H9 (cell line): ENCODE data around the gene PRTFDC1. TPM values are rescaled to one million over a fixed set of nuclear protein-coding genes. Genes with fewer than 3 reads are reported as not detected.

Experiments used
- DNase-seq: peaks from one replicate; pipeline ENCODE4 v3.0.0-alpha.2; 2017
- H2AFZ ChIP-seq: one replicate; pipeline ENCODE4 v1.6.1; 2013; ENCODE audit warnings: mild to moderate bottlenecking, low read length, control low read depth, moderate library complexity
- H2AK5ac ChIP-seq: 2 replicates; pipeline ENCODE4 v1.6.1; 2013; ENCODE audit warnings: low read length, control low read depth, mixed read lengths; ENCODE audit not compliant: insufficient read length
- H2BK120ac ChIP-seq: one replicate; pipeline ENCODE4 v1.6.1; 2013; ENCODE audit warnings: low read depth, mild to moderate bottlenecking, low read length, control low read depth, inconsistent platforms; ENCODE audit not compliant: poor library complexity, severe bottlenecking
- H2BK12ac ChIP-seq: 2 replicates; pipeline ENCODE4 v1.6.1; 2013; ENCODE audit warnings: low read length, control low read depth, mixed read lengths, low read depth; ENCODE audit not compliant: insufficient read length
- H2BK15ac ChIP-seq: 2 replicates; pipeline ENCODE4 v1.6.1; 2013; ENCODE audit warnings: low read depth, low read length, control low read depth
- H2BK20ac ChIP-seq: one replicate; pipeline ENCODE4 v1.6.1; 2013; ENCODE audit warnings: low read depth, mild to moderate bottlenecking, low read length, control low read depth, inconsistent platforms; ENCODE audit not compliant: poor library complexity, severe bottlenecking
- H2BK5ac ChIP-seq: 2 replicates; pipeline ENCODE4 v1.6.1; 2013; ENCODE audit warnings: low read length, control low read depth, mixed read lengths; ENCODE audit not compliant: insufficient read length
- H3K14ac ChIP-seq: 2 replicates; pipeline ENCODE4 v1.6.1; 2013; ENCODE audit warnings: low read length, control low read depth; ENCODE audit not compliant: insufficient read depth
- H3K18ac ChIP-seq: 2 replicates; pipeline ENCODE4 v1.6.1; 2013; ENCODE audit warnings: low read depth, mild to moderate bottlenecking, mixed read lengths, low read length, control low read depth; ENCODE audit not compliant: insufficient read length
- H3K23ac ChIP-seq: 2 replicates; pipeline ENCODE4 v1.6.1; 2013; ENCODE audit warnings: low read length, control low read depth, mixed read lengths, low read depth; ENCODE audit not compliant: insufficient read length
- H3K23me2 ChIP-seq: 2 replicates; pipeline ENCODE4 v1.6.1; 2013; ENCODE audit warnings: low read depth, mild to moderate bottlenecking, mixed read lengths, low read length, control low read depth; ENCODE audit not compliant: insufficient read length, poor library complexity, severe bottlenecking
- H3K27ac ChIP-seq: 2 replicates; pipeline ENCODE4 v1.5.1; 2013; ENCODE audit warnings: low read length, control low read depth, mixed read lengths, low read depth; ENCODE audit not compliant: insufficient read length
- H3K27me3 ChIP-seq: 2 replicates; pipeline ENCODE4 v1.6.1; 2013; ENCODE audit warnings: low read length, control low read depth, inconsistent platforms; ENCODE audit not compliant: insufficient read depth
- H3K4ac ChIP-seq: 2 replicates; pipeline ENCODE4 v1.6.1; 2013; ENCODE audit warnings: low read depth, mild to moderate bottlenecking, control low read depth, inconsistent platforms, low read length, moderate library complexity
- H3K4me1 ChIP-seq: 2 replicates; pipeline ENCODE4 v1.6.1; 2013; ENCODE audit warnings: low read length, control low read depth, inconsistent platforms; ENCODE audit not compliant: insufficient read depth
- H3K4me2 ChIP-seq: 2 replicates; pipeline ENCODE4 v1.6.1; 2013; ENCODE audit warnings: low read length, control low read depth, mixed read lengths; ENCODE audit not compliant: insufficient read length, insufficient read depth
- H3K56ac ChIP-seq: 2 replicates; pipeline ENCODE4 v1.6.1; 2013; ENCODE audit warnings: low read depth, mild to moderate bottlenecking, mixed read lengths, low read length, control low read depth; ENCODE audit not compliant: insufficient read length
- H3K79me1 ChIP-seq: 2 replicates; pipeline ENCODE4 v1.6.1; 2013; ENCODE audit warnings: low read depth, mild to moderate bottlenecking, moderate library complexity, low read length, control low read depth, inconsistent platforms; ENCODE audit not compliant: insufficient read depth, poor library complexity, severe bottlenecking
- H3K79me2 ChIP-seq: 2 replicates; pipeline ENCODE4 v1.6.1; 2013; ENCODE audit warnings: low read length, control low read depth, inconsistent platforms; ENCODE audit not compliant: insufficient read depth
- H3K9ac ChIP-seq: 2 replicates; pipeline ENCODE4 v1.6.1; 2013; ENCODE audit warnings: low read length, control low read depth, mixed read lengths; ENCODE audit not compliant: insufficient read length; ENCODE audit errors: extremely low read depth
- H3K9me3 ChIP-seq: one replicate; pipeline ENCODE4 v1.6.1; 2013; ENCODE audit warnings: low read depth, low read length, inconsistent platforms; ENCODE audit not compliant: control insufficient read depth
- H3T11ph ChIP-seq: one replicate; pipeline ENCODE4 v1.6.1; 2013; ENCODE audit warnings: mild to moderate bottlenecking, low read length, control low read depth, inconsistent platforms
- H4K20me1 ChIP-seq: one replicate; pipeline ENCODE4 v1.6.1; 2013; ENCODE audit not compliant: control insufficient read depth, insufficient read length, insufficient read depth
- H4K5ac ChIP-seq: 2 replicates; pipeline ENCODE4 v1.6.1; 2013; ENCODE audit warnings: low read depth, mild to moderate bottlenecking, mixed read lengths, low read length, control low read depth; ENCODE audit not compliant: insufficient read length
- H4K8ac ChIP-seq: replicated peaks from 2 replicates; pipeline ENCODE4 v1.6.1; 2013; ENCODE audit warnings: low read length, control low read depth, mixed read lengths, low read depth; ENCODE audit not compliant: insufficient read length
- H4K91ac ChIP-seq: 2 replicates; pipeline ENCODE4 v1.6.1; 2013; ENCODE audit warnings: low read depth, mild to moderate bottlenecking, moderate library complexity, mixed read lengths, low read length, control low read depth; ENCODE audit not compliant: insufficient read length
- H3K27ac Mint-ChIP-seq, 3 experiments: 2 replicates in 2 of 3; 3 replicates in 1 of 3; pipeline ENCODE4 v1.8.0; 2020 to 2021; ENCODE audit warnings: mixed read lengths in 3 of 3, mild to moderate bottlenecking in 1 of 3, moderate library complexity in 1 of 3
- H3K27me3 Mint-ChIP-seq: 2 replicates; pipeline ENCODE4 v1.8.0; 2021; ENCODE audit warnings: low read depth, mild to moderate bottlenecking, moderate library complexity, mixed read lengths
- H3K36me3 Mint-ChIP-seq, 3 experiments: 2 replicates in 2 of 3; 3 replicates in 1 of 3; pipeline ENCODE4 v1.8.0; 2020 to 2021; ENCODE audit warnings: low read depth in 3 of 3, mixed read lengths in 3 of 3; ENCODE audit not compliant: insufficient read depth in 1 of 3
- H3K4me1 Mint-ChIP-seq, 2 experiments: 2 replicates each; pipeline ENCODE4 v1.8.0; 2020; ENCODE audit warnings: mixed read lengths in 2 of 2
- H3K4me3 Mint-ChIP-seq, 2 experiments: 2 replicates in 1 of 2; 3 replicates in 1 of 2; pipeline ENCODE4 v1.8.0; 2020 to 2021; ENCODE audit warnings: mild to moderate bottlenecking in 2 of 2, mixed read lengths in 2 of 2, moderate library complexity in 1 of 2
- H3K9me3 Mint-ChIP-seq, 2 experiments: 2 replicates in 1 of 2; 3 replicates in 1 of 2; pipeline ENCODE4 v1.8.0; 2020; ENCODE audit warnings: mild to moderate bottlenecking in 2 of 2, mixed read lengths in 2 of 2, moderate library complexity in 1 of 2
- CTCF ChIP-seq: fragments of 200-600 bp; sonication (generic); conservative IDR thresholded peaks from 3 replicates; pipeline ENCODE4 v1.8.0; 2021; ENCODE audit warnings: antibody characterized with exemption, mild to moderate bottlenecking
- WGBS: extraction: QIAGEN DNeasy Blood & Tissue Kit; methylation state at CpG from one replicate; pipeline ENCODE4 v1.1.7; 2013; ENCODE audit warnings: missing lambda C conversion rate, low lambda C conversion rate, mixed read lengths; ENCODE audit not compliant: insufficient read length; ENCODE audit errors: extremely low coverage; 5-methylcytosine and 5-hydroxymethylcytosine counted together
- total RNA-seq: library from RNA; stranded (reverse); gene quantifications from 2 replicates; pipeline ENCODE4 v1.2.1, GENCODE V29; 2021

Gene PRTFDC1
- total RNA-seq, 1 experiment from 2014 or later, result 7.5 TPM

- no peak for TF ChIP-seq CTCF
- H3K36me3 Mint-ChIP-seq, result peaks cover 0 to 10% (median 9%) of the 10 kb centered on the region in 3 experiments; a peak in 4 of 7 replicates
- H3K4me2 ChIP-seq, result no peak overlapping the region
- no peak overlapping the region for H2AK5ac ChIP-seq
- no peak overlapping the region for H3K9ac ChIP-seq
- H4K20me1 ChIP-seq, result no peaks in the 10 kb centered on the region
- no peak overlapping the region for H2BK20ac ChIP-seq
- H3T11ph ChIP-seq, result no peak overlapping the region
- peaks cover 2% of the 10 kb centered on the region; the same call in 1 of the 2 replicates for H3K4me1 ChIP-seq
- DNase-seq, result peak; percentile 46
- no peak overlapping the region for H4K8ac ChIP-seq
- WGBS, result 100% methylated on average over 1 of the region's 7 CpGs
- no peaks in the 10 kb centered on the region for H3K23me2 ChIP-seq
- H3K4me1 Mint-ChIP-seq, result peaks cover 17 to 23% of the 10 kb centered on the region in 2 experiments
- no peak overlapping the region for H3K23ac ChIP-seq
- no peaks in the 10 kb centered on the region for H3K9me3 ChIP-seq
- H3K18ac ChIP-seq, result no peak overlapping the region
- no peak overlapping the region for H3K56ac ChIP-seq
- no peaks in the 10 kb centered on the region for H3K79me2 ChIP-seq
- no peak overlapping the region for H3K14ac ChIP-seq
- no peak overlapping the region for H2AFZ ChIP-seq
- H2BK5ac ChIP-seq, result no peak overlapping the region
- H2BK120ac ChIP-seq, result no peak overlapping the region
- no peak overlapping the region for H2BK12ac ChIP-seq
- H3K4me3 Mint-ChIP-seq, result no peak overlapping the region
- no peak overlapping the region for H4K91ac ChIP-seq
- no peaks in the 10 kb centered on the region for H3K27me3 Mint-ChIP-seq
- no peak overlapping the region for H4K5ac ChIP-seq
- H3K27ac ChIP-seq, result no peak overlapping the region
- no peaks in the 10 kb centered on the region for H3K27me3 ChIP-seq
- no peak overlapping the region for H3K4ac ChIP-seq
- H2BK15ac ChIP-seq, result no peak overlapping the region
- peak overlapping the region in 2 of 3 experiments; percentile 32 to 46; a peak in 1 of 7 replicates for H3K27ac Mint-ChIP-seq
- H3K9me3 Mint-ChIP-seq, result peaks cover 4 to 8% of the 10 kb centered on the region in 2 experiments; a peak in 3 of 5 replicates
- H3K79me1 ChIP-seq, result no peaks in the 10 kb centered on the region
Measured at GRCh38 chr10:24866604-24867583, 85.5 kb downstream of the PRTFDC1 start.
